Suppressor macrophage treated with lipopolysaccharide for 1 hour (primary cell): ENCODE measurements around the gene PRM2.

Experiments
- DNase-seq, 3 donors: peaks; one replicate each; pipeline ENCODE4 v3.0.0-alpha.2; 2020 to 2022

PRM2 gene

GRCh38 chr16:11245988-11246387, 30.3 kb downstream of the PRM2 start:
- DNase-seq: no peak

GRCh38 chr16:11245222-11245737, 31.0 kb downstream of the PRM2 start:
- DNase-seq: no peak

GRCh38 chr16:11242658-11243057, 33.6 kb downstream of the PRM2 start:
- no peak for DNase-seq

- no peak for DNase-seq
Observed at GRCh38 chr16:11241480-11242204, 34.6 kb downstream of the PRM2 start.

GRCh38 chr16:11240636-11241473, 35.4 kb downstream of the PRM2 start:
- no peak for DNase-seq

GRCh38 chr16:11239644-11240632, 36.3 kb downstream of the PRM2 start:
- no peak for DNase-seq

GRCh38 chr16:11238272-11239202, 37.7 kb downstream of the PRM2 start:
- DNase-seq: no peak

GRCh38 chr16:11236461-11237254, 39.6 kb downstream of the PRM2 start:
- DNase-seq: peak; percentile 83 to 87 (median 85)

GRCh38 chr16:11235703-11235991, 40.6 kb downstream of the PRM2 start:
- DNase-seq: no peak

GRCh38 chr16:11234884-11235702, 41.2 kb downstream of the PRM2 start:
- no peak for DNase-seq

GRCh38 chr16:11233727-11234376, 42.4 kb downstream of the PRM2 start:
- DNase-seq: peak in 2 of 3 donors; percentile 33 to 49

GRCh38 chr16:11232852-11233726, 43.2 kb downstream of the PRM2 start:
- peak; percentile 36 to 60 (median 49) for DNase-seq

GRCh38 chr16:11232302-11232851, 43.9 kb downstream of the PRM2 start:
- no peak for DNase-seq

- DNase-seq: no peak
Observed at GRCh38 chr16:11231367-11231970, 44.8 kb downstream of the PRM2 start.

GRCh38 chr16:11229906-11230305, 46.4 kb downstream of the PRM2 start:
- no peak for DNase-seq

GRCh38 chr16:11229432-11229831, 46.8 kb downstream of the PRM2 start:
- no peak for DNase-seq
